ENCODE results near the gene SHROOM3.

- no peak for TF ChIP-seq CTCF (IDR thresholded peaks at IDR 0.05; ENCODE audit: insufficient read depth, low read length, poor library complexity, severe bottlenecking)
- no peak for TF ChIP-seq EZH2phosphoT487 (conservative IDR thresholded peaks at IDR 0.05; ENCODE audit: low read length)
These were observed 90.7 kb downstream of the SHROOM3 start for GRCh38 chr4:76525751-76526150.
